IMR-90 (cell line): Measurements from ENCODE around the gene STAB1. TPM values are rescaled to one million over a fixed set of nuclear protein-coding genes. Genes with fewer than 3 reads are reported as not detected.

Experiments used
- ATAC-seq: fragments of 200-7000 bp; cut with Tn5 transposase; 2 replicates; pipeline ENCODE4 v1.9.1; 2020; ENCODE audit warnings: low read depth, mild to moderate bottlenecking, moderate library complexity
- BruUV-seq: library from RNA; stranded (reverse); fragments of 400-500 nt; replicated peaks from 2 replicates; lab custom pipeline; 2021; lab: Mats Ljungman, UMichigan
- CTCF ChIA-PET: fragments of 300-600 bp; formaldehyde crosslinking; extraction: SDS; loops from one replicate; lab custom pipeline; 2021; ENCODE audit warnings: antibody characterized with exemption; lab: Yijun Ruan, JAX
- POLR2A ChIA-PET: fragments of 300-600 bp; sonication (Branson Sonifier 250); formaldehyde crosslinking; loops from one replicate; lab custom pipeline; 2022; ENCODE audit warnings: antibody characterized with exemption; ENCODE audit not compliant: unreplicated experiment; lab: Charles Lee
- DNase-seq: peaks from one replicate; pipeline ENCODE4 v3.0.0; 2013
- H2AFZ ChIP-seq: replicated peaks from 2 replicates; pipeline ENCODE3; 2013; ENCODE audit warnings: low read length, mild to moderate bottlenecking; ENCODE audit not compliant: poor library complexity
- H2AK5ac ChIP-seq: 2 replicates; pipeline ENCODE4 v1.6.1; 2013; ENCODE audit warnings: low read depth, low read length, inconsistent platforms
- H2AK9ac ChIP-seq: replicated peaks from 2 replicates; pipeline ENCODE3; 2013; ENCODE audit warnings: mild to moderate bottlenecking, low read depth, low read length, moderate library complexity; ENCODE audit not compliant: poor library complexity
- H2BK120ac ChIP-seq: 2 replicates; pipeline ENCODE4 v1.6.1; 2013; ENCODE audit warnings: low read depth, low read length, inconsistent platforms
- H2BK15ac ChIP-seq: 3 replicates; pipeline ENCODE4 v1.6.1; 2013; ENCODE audit warnings: low read depth, low read length, inconsistent platforms
- H2BK20ac ChIP-seq: 2 replicates; pipeline ENCODE4 v1.6.1; 2013; ENCODE audit warnings: low read depth, mild to moderate bottlenecking, inconsistent platforms, low read length, moderate library complexity
- H2BK5ac ChIP-seq: 2 replicates; pipeline ENCODE4 v1.6.1; 2013; ENCODE audit warnings: mild to moderate bottlenecking, low read depth, low read length, inconsistent platforms; ENCODE audit not compliant: poor library complexity, severe bottlenecking
- H3K14ac ChIP-seq: replicated peaks from 2 replicates; pipeline ENCODE4 v1.6.1; 2013; ENCODE audit warnings: low read depth, low read length, inconsistent platforms
- H3K18ac ChIP-seq: 2 replicates; pipeline ENCODE4 v1.6.1; 2013; ENCODE audit warnings: low read depth, low read length, control low read depth
- H3K23ac ChIP-seq: 2 replicates; pipeline ENCODE4 v1.6.1; 2013; ENCODE audit warnings: low read depth, low read length, inconsistent platforms
- H3K27ac ChIP-seq: 2 replicates; pipeline ENCODE4 v1.5.1; 2013; ENCODE audit warnings: mild to moderate bottlenecking, control low read depth, low read length; ENCODE audit not compliant: insufficient read depth
- H3K27me3 ChIP-seq: 2 replicates; pipeline ENCODE4 v1.6.1; 2013; ENCODE audit warnings: low read length; ENCODE audit not compliant: control insufficient read depth, insufficient read depth
- H3K36me3 ChIP-seq: 2 replicates; pipeline ENCODE4 v1.6.1; 2013; ENCODE audit warnings: low read length, mixed read lengths; ENCODE audit not compliant: control insufficient read depth, insufficient read depth
- H3K4ac ChIP-seq: 2 replicates; pipeline ENCODE4 v1.6.1; 2013; ENCODE audit warnings: low read depth, low read length, inconsistent platforms
- H3K4me1 ChIP-seq: 2 replicates; pipeline ENCODE4 v1.6.1; 2013; ENCODE audit warnings: low read length, mixed read lengths; ENCODE audit not compliant: control insufficient read depth, insufficient read depth
- H3K4me2 ChIP-seq: 2 replicates; pipeline ENCODE4 v1.6.1; 2013; ENCODE audit warnings: low read depth, mild to moderate bottlenecking, control low read depth, low read length, moderate library complexity
- H3K4me3 ChIP-seq: 2 replicates; pipeline ENCODE4 v1.5.1; 2013; ENCODE audit warnings: low read depth, mild to moderate bottlenecking, control low read depth, low read length, moderate library complexity; ENCODE audit not compliant: insufficient read depth
- H3K56ac ChIP-seq: 2 replicates; pipeline ENCODE4 v1.6.1; 2013; ENCODE audit warnings: low read length, inconsistent platforms; ENCODE audit not compliant: insufficient read depth; ENCODE audit errors: extremely low read depth
- H3K79me1 ChIP-seq, 2 experiments: 2 replicates each; pipeline ENCODE4 v1.6.1; 2013; ENCODE audit warnings: low read length in 2 of 2, inconsistent platforms in 1 of 2, low read depth in 1 of 2
- H3K9ac ChIP-seq: 2 replicates; pipeline ENCODE4 v1.6.1; 2013; ENCODE audit warnings: low read depth, low read length, control low read depth
- H3K9me1 ChIP-seq: 2 replicates; pipeline ENCODE4 v1.6.1; 2013; ENCODE audit warnings: low read length, inconsistent platforms; ENCODE audit not compliant: insufficient read depth
- H3K9me3 ChIP-seq: 2 replicates; pipeline ENCODE4 v1.6.1; 2013; ENCODE audit warnings: low read length; ENCODE audit not compliant: control insufficient read depth, insufficient read depth
- H4K20me1 ChIP-seq: 2 replicates; pipeline ENCODE4 v1.6.1; 2013; ENCODE audit warnings: low read length, inconsistent platforms; ENCODE audit not compliant: insufficient read depth
- H4K5ac ChIP-seq: 2 replicates; pipeline ENCODE4 v1.6.1; 2013; ENCODE audit warnings: mild to moderate bottlenecking, low read depth, low read length, control low read depth
- H4K8ac ChIP-seq, 2 experiments: 2 replicates each; pipeline ENCODE4 v1.6.1; 2013; ENCODE audit warnings: low read depth in 2 of 2, low read length in 2 of 2, control low read depth in 1 of 2, inconsistent platforms in 1 of 2
- H4K91ac ChIP-seq: 2 replicates; pipeline ENCODE4 v1.6.1; 2013; ENCODE audit warnings: low read depth, low read length, inconsistent platforms; ENCODE audit not compliant: insufficient read depth
- CHD1 ChIP-seq: IDR thresholded peaks from 2 replicates; pipeline ENCODE4 v1.6.1; 2012; ENCODE audit warnings: low read depth, low read length, improper control_type of control experiment
- MAFK ChIP-seq: IDR thresholded peaks from 2 replicates; pipeline ENCODE4 v1.6.1; 2012; ENCODE audit warnings: low read depth, low read length, improper control_type of control experiment
- MAZ ChIP-seq: IDR thresholded peaks from 2 replicates; pipeline ENCODE4 v1.6.1; 2012; ENCODE audit warnings: low read depth, mild to moderate bottlenecking, low read length, improper control_type of control experiment, moderate library complexity, borderline replicate concordance
- WGBS, 2 experiments: methylation state at CpG; one replicate each; pipeline versions ENCODE4 v1.1.5 to v1.1.7; 2013; ENCODE audit warnings: missing lambda C conversion rate in 2 of 2; ENCODE audit not compliant: insufficient read length in 1 of 2; ENCODE audit errors: extremely low coverage in 2 of 2; 5-methylcytosine and 5-hydroxymethylcytosine counted together
- dilution Hi-C: fragments of 300-500 bp; cut with HindIII; formaldehyde crosslinking; loops from one replicate; pipeline ENCODE4 v1.14.3; 2018; ENCODE audit warnings: low sequenced_read_pairs; ENCODE audit not compliant: unreplicated experiment
- in situ Hi-C: fragments of 300-500 bp; cut with MboI; formaldehyde crosslinking; loops from 3 replicates; pipeline ENCODE4 v1.14.3; 2019; ENCODE audit warnings: low sequenced_read_pairs, inconsistent platforms, mixed read lengths
- intact Hi-C: fragments of 100-400 bp; cut with micrococcal nuclease; formaldehyde crosslinking; loops from 2 replicates; pipeline ENCODE4 v1.10.0; 2022
- polyA plus RNA-seq, 3 experiments: library from polyadenylated mRNA; depleted of rRNA; stranded (reverse); fragments of >200 nt; gene quantifications; 2 replicates each; pipeline ENCODE4 v1.2.3, GENCODE V29; 2012; ENCODE audit warnings: low replicate concordance in 1 of 3
- total RNA-seq: library from RNA; depleted of rRNA; stranded (reverse); fragments of >200 nt; gene quantifications from 2 replicates; pipeline ENCODE4 v1.2.3, GENCODE V29; 2012
- TF ChIP-seq, protein P1 (sequence below): conservative IDR thresholded peaks from 2 replicates; pipeline ENCODE4 v1.5.1; 2012; ENCODE audit warnings: mild to moderate bottlenecking, low read depth, low read length, improper control_type of control experiment

STAB1 gene
- total and polyA plus RNA-seq, 2 of the 4 experiments (the other 2 are of a cell fraction), result not detected

DNA sequence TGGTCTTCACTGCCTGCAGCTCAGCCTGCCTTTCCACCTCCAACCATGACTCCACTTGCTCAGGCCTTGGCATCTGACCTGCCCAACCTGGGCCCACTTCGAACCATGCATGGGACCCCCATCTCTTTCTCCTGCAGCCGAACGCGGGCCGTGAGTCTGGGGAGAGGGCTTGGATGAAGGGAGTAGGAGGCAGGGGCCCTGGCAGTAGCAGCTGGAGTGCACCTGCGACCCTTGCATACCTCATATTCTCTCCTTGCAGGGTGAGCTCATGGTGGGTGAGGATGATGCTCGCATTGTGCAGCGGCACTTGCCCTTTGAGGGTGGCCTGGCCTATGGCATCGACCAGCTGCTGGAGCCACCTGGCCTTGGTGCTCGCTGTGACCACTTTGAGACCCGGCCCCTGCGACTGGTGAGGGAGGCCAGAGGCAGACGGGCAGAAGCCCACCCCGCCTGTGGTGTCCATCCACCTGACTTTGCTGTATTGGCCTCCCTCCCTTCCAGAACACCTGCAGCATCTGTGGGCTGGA, 25.1 kb downstream of the STAB1 start:
- Histone ChIP-seq H2AK5ac (no peak overlapping the region), H3K4me3 (no peak overlapping the region), H2AK9ac (no peak overlapping the region), H2BK120ac (no peak overlapping the region), H4K8ac (no peak overlapping the region), H3K23ac (no peak overlapping the region), H3K4me2 (no peak overlapping the region), H3K4me1 (peaks cover 1% of the 10 kb centered on the region; the same call in 1 of the 2 replicates), H4K5ac (no peak overlapping the region), H3K4ac (no peak overlapping the region), H3K9me3 (no peaks in the 10 kb centered on the region), H3K56ac (no peak overlapping the region), H3K36me3 (peaks cover 20% of the 10 kb centered on the region), H3K9ac (no peak overlapping the region), H3K79me1 (0 out of 4 replicates have a peak, but pooled peaks cover 0 to 1% of the 10 kb centered on the region in 2 experiments), H2BK15ac (no peak overlapping the region), H3K27ac (no peak overlapping the region), H2BK5ac (no peak overlapping the region), H4K20me1 (0 out of 2 replicates have a peak, but pooled peaks cover 4% of the 10 kb centered on the region), H4K91ac (no peak overlapping the region), H3K14ac (no peak overlapping the region), H2AFZ (no peak overlapping the region), H2BK20ac (no peak overlapping the region), H3K9me1 (peaks cover 11% of the 10 kb centered on the region; the same call in 1 of the 2 replicates), H3K27me3 (peaks cover 7% of the 10 kb centered on the region; the same call in 1 of the 2 replicates), H3K18ac (no peak overlapping the region)
- WGBS, 2 experiments, result 60% methylated on average over 1 of the region's 14 CpGs; no CpG with 5 or more reads in 1 of the 2 experiments
- DNase-seq (no peak), ATAC-seq (no peak)
- BruUV-seq, result no TSS peak
- TF ChIP-seq, protein P1, sequence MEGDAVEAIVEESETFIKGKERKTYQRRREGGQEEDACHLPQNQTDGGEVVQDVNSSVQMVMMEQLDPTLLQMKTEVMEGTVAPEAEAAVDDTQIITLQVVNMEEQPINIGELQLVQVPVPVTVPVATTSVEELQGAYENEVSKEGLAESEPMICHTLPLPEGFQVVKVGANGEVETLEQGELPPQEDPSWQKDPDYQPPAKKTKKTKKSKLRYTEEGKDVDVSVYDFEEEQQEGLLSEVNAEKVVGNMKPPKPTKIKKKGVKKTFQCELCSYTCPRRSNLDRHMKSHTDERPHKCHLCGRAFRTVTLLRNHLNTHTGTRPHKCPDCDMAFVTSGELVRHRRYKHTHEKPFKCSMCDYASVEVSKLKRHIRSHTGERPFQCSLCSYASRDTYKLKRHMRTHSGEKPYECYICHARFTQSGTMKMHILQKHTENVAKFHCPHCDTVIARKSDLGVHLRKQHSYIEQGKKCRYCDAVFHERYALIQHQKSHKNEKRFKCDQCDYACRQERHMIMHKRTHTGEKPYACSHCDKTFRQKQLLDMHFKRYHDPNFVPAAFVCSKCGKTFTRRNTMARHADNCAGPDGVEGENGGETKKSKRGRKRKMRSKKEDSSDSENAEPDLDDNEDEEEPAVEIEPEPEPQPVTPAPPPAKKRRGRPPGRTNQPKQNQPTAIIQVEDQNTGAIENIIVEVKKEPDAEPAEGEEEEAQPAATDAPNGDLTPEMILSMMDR, result no peak
- TF ChIP-seq MAZ (no peak), MAFK (no peak), CHD1 (no peak)
- in situ Hi-C loops (no loop called here), intact Hi-C loops (no loop called here), dilution Hi-C loops (no loop called here)
- ChIA-PET POLR2A (no interaction called here), CTCF (no interaction called here)
